ENCODE results near the gene CYTL1.
"Not testable (repeated sequence)": the region's sequence is repeated elsewhere in the genome, so short reads cannot be mapped to it uniquely, and the experiment has no call there.

CYTL1 gene

DNA sequence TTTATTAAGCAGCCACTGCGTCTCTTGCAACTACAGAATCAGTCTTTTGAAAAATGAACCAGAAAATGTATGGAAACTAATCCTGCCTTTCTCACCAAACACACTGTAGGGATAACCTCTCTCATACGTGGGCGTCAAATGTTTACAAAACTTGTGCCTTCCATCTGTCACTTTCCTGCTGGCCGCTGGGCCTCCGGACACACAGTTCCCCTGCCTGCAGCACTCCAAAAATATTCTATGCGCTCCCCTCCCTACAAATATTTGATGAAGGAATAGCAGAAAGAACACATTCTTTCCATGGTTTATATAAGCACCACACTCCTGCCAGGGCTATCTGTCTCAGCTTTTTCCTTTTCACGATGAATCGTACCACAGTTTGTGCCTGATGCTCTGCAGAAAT is 14.9 kb upstream of the CYTL1 start:
- no peak for DNase-seq (ENCODE audit: low read depth in 2 of 2, low spot score in 1 of 2)

GRCh38 chr4:5033281-5033841 is 14.1 kb upstream of the CYTL1 start:
- no peak for DNase-seq (ENCODE audit: low read depth in 2 of 2, low spot score in 1 of 2)

- DNase-seq (ENCODE audit: low read depth in 2 of 2, low spot score in 1 of 2), result no peak
These were observed 13.6 kb upstream of the CYTL1 start for GRCh38 chr4:5032813-5033212.

GRCh38 chr4:5030927-5031326 is 11.7 kb upstream of the CYTL1 start:
- no peak for DNase-seq (ENCODE audit: low read depth in 2 of 2, low spot score in 1 of 2)

DNA sequence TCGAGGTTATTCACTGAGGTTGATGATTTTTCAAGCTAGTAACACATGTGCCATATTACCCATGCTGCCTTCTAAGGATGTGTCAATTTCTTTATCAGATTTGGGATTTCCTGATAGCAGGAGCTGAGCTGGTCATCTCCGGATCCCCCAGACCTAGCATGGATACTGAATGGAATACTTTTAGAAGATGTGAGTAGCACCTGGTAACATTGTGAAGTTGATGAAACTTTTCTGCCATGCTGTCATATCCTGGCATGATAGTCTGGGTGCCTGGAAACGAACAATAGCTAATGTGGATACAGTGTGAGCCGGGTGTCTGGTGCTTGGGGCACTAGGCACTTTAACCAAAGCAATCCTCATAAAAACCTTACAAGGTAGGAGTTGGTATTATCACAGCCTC is 11.0 kb upstream of the CYTL1 start:
- no peak for DNase-seq (ENCODE audit: low read depth in 2 of 2, low spot score in 1 of 2)

DNA sequence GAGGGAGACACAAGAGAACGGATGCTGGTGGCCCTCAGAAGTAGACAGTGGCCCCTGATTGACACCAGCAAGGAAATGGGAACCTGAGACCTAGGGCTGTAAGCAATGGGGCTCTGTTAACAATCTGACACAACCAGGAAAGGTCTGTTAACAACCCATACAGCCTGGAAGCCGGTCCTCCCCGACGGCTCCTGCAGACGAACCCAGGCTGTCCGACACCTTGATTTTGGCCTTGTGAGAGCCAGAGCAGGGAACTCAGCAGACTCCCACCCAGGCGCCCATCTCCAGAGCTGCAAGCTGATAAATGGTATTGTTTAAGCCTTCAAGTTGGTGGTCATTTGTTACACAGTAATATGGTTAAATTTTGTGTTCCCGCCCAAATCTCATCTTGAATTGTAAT is 10.2 kb upstream of the CYTL1 start:
- DNase-seq (ENCODE audit: low read depth in 2 of 2, low spot score in 1 of 2), result no peak

- DNase-seq (ENCODE audit: low read depth in 2 of 2, low spot score in 1 of 2), result no peak
These were observed 9.2 kb upstream of the CYTL1 start for GRCh38 chr4:5028480-5028879.

DNA sequence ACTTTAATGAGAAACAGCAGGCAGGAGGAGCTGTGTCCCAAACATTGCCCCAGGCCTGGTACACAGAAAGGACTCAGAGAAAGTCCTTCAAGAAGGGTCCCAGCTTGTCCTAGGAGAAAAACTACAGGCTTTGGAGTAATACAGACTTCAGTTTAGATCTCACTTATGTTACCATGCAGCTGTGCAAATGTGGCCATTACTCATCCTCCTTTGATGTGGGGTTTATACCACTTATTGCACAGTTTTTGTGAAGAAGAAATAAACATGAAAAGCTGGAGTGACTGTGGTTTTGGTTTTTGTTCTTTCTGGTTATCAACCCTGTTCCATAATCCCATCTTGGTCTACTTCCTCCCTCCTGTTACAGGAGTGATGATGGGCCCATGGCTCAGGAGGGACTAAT is 8.1 kb upstream of the CYTL1 start:
- DNase-seq (ENCODE audit: low read depth in 2 of 2, low spot score in 1 of 2), result no peak

GRCh38 chr4:5026371-5026770 is 7.1 kb upstream of the CYTL1 start:
- no peak for DNase-seq (ENCODE audit: low read depth in 2 of 2, low spot score in 1 of 2)

DNA sequence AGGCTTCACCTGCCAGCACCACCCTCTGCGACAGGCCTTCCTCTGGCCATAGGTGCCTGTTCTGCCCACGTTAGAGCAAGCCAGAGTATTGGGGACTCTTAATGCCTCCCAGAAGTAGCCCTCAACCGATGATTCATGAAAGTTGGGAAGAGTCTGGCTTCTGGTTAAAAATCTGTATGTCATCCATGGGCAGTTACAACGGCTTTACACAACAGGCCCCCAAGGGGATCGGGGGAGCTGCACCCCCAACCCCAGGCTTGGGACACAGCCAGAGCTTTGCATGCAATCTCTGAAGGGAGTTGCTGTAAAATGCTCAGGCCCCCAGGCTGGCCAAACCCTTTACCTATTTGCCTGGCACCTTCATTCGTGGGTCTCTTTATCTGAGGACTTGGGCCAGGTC is 5.4 kb upstream of the CYTL1 start:
- DNase-seq (ENCODE audit: low read depth in 2 of 2, low spot score in 1 of 2), result no peak

DNA sequence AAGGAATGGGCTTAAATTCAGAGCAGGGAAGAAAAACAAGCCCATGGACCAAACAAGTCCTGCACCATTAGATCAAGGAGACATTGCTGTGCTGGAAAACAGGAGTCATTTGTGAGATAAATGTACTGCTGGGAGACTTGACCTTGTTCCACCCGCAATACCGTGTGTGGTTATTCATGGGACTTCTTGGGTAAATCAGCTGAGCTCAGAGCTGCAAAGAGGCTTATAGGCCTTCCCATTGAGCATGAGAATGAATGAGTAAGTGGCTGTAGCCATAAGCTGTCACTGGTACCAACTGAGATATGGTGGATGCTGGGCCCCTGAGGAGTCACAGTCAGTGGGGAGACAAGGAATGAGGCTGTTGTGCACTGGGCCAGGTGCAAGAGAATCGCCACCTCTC is 2.3 kb upstream of the CYTL1 start:
- no peak for DNase-seq (ENCODE audit: low read depth in 2 of 2, low spot score in 1 of 2)

GRCh38 chr4:5020341-5020740 is 1.1 kb upstream of the CYTL1 start:
- DNase-seq (ENCODE audit: low read depth in 2 of 2, low spot score in 1 of 2), result no peak

GRCh38 chr4:5019796-5020195 is 538 bp upstream of the CYTL1 start:
- DNase-seq (ENCODE audit: low read depth in 2 of 2, low spot score in 1 of 2), result no peak

DNA sequence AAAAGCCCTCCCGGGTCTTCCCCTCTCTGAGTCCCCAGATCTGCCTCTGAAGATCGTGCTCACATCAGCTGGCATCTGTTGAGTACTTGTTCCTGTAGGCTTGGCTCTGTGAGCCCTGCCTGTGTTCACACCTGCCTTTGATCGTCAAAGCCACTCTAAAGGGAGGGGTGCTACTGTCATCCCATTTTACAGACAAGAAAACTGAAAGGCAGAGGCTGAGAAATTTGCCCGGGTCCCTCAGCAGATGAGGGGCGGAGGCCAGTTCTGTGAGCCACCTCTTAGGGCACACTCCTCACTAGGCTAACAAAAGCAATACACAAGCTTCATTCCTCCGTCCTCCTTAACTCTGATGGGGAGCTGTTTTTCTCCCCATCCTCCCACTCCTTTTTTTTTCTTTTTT is 655 bp downstream of the CYTL1 start:
- no peak for DNase-seq (ENCODE audit: low read depth in 2 of 2, low spot score in 1 of 2)

DNA sequence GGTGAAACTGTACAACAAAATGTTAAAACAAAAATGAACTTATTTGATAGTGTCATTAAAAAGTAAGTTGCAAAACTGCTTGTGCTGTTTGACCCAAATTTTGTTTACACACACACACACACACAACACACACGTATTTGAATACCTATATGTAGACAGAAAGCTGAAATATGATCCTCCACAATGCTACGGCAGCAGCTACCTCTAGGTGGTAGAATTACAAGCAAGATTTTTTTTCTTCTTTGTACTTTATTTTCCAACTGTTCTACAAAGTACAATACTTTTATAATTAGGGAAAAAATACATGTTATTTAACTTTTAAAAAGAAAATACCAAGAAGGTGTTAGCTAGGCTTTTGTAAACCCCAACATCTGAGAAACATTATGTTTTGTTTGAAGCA is 1.2 kb downstream of the CYTL1 start:
- DNase-seq (ENCODE audit: low read depth in 2 of 2, low spot score in 1 of 2), result no peak

- DNase-seq (ENCODE audit: low read depth in 2 of 2, low spot score in 1 of 2), result no peak
These were observed 5.1 kb downstream of the CYTL1 start for GRCh38 chr4:5014007-5014682.

DNA sequence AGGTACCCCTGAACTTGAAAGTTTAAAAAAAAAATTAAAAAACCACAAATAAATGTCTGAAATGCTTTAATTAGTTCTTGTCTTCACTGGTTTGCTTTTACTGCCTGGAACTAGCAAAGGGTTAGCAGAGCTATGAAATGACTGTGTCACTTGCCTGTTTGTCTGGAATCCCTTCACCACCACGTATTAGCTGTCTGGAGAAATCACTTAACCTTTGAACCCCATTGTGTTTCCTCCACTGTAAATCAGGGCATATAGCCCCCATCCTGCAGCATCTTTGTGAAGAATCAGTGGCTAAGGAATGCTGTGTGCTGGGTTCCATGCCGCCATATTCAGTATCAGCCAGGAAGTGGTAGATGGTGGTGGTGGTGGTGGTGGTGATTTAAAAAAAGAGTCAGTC is 6.3 kb downstream of the CYTL1 start:
- DNase-seq (ENCODE audit: low read depth in 2 of 2, low spot score in 1 of 2), result no peak

DNA sequence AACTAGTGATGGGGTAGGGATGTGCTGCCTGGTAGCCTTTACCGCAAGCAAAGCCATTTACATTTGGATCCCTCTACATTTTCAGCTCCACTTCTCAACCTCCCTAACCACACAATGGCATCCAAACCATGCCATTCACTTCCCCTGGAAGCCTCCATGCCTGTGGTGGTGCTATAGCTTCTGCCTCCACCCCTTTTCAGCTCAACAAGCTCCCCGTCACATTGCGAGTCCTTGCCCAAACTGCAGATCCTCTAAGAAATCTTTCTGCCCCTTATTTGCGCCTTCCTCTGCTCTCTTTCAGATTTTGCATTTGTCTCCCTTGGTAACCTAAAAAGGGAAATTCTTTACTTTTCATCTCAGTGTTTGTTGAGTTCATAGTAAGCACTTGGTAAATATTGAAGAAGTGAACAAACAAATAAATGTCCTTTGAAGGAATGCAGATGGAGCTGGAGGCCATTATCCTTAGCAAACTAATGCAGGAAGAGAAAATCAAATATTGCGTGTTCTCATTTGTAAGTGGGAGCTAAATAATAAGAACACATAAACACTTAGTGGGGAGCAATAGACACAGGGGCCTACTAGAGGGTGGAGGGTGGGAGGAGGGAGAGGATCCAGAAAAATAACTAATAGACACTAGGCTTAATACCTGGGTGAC is 6.9 kb downstream of the CYTL1 start:
- DNase-seq (ENCODE audit: low read depth in 2 of 2, low spot score in 1 of 2), result no peak

DNA sequence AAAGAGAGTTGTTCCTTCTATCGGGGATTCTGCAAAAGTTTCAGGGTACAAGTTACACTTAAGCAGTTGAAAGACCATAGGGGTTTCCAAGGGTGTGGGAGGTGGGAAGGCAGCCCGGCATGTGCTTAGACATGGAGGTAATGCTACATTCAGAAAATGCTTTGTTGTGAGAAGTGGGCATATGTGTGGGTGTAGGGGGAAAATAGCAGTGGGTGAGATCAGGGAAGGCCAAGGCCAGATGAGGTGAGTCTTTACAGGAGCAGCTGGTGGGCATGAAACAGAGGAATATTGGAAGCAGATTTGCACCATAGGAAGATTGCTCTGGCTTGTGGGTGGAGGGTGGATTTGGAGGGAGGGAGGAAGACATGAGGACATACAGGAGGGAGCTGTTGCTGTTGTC is 8.3 kb downstream of the CYTL1 start:
- DNase-seq (ENCODE audit: low read depth in 2 of 2, low spot score in 1 of 2), result no peak

GRCh38 chr4:5009796-5010195 is 9.5 kb downstream of the CYTL1 start:
- DNase-seq (ENCODE audit: low read depth in 2 of 2, low spot score in 1 of 2), result no peak

- not testable (repeated sequence) for DNase-seq (ENCODE audit: low read depth in 2 of 2, low spot score in 1 of 2)
These were observed 12.3 kb downstream of the CYTL1 start for GRCh38 chr4:5006932-5007331.

DNA sequence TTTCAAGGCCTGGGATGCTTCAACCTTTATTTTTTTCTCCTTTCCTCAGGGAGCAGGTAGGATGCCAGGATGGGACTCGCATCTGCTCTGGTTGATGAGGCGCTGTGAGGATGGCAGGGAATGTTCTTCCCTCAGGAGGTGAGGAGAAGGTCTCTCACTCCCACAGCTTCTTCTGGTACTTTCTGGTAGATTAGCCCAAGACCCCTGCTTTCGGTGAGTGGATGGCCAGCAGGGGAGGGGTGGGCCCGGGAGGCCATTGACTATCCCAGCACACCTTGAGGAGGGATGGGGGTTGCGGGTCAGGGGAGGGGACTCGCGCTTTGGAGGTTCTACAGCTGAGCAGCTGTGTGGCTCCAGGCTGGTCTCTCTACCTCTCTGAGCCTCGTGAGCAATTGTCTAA is 14.8 kb downstream of the CYTL1 start:
- no peak for DNase-seq (ENCODE audit: low read depth in 2 of 2, low spot score in 1 of 2)

DNA sequence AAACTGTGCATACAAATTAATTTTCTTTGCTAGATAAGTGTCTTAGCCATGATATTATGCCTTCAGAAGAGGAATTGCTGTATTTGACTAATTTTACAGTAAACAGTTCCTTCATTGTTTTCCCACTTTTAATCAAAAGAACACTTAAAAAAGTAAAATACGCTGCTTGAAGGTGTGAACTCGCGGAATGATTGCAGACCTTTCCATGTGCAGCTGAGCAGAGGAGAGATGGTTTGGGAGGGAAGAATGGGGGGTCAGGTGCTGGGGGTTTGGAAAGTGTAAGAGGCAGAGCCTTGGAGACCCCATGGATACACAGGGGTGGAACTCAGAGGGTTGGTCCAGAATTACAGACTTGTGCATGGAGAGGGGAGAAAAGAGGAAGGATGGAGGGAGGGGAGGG is 15.3 kb downstream of the CYTL1 start:
- DNase-seq (ENCODE audit: low read depth in 2 of 2, low spot score in 1 of 2), result no peak

Measured in stimulated activated CD8-positive, alpha-beta memory T cell treated with anti-CD3 and anti-CD28 coated beads, Interleukin-4, amount 100 ng/mL, for 1 hour (primary cell).